Brain microvascular endothelial cell (primary cell): ENCODE measurements around the gene IGSF9B.
A peak's percentile ranks its signal among the peaks of the same experiment; 100 is the strongest.

Experiments used
- DNase-seq: peaks from one replicate; pipeline ENCODE4 v3.0.0-alpha.2; 2020
- H3K27ac ChIP-seq: fragments of 250-450 bp; sonication (Bioruptor Pico); 2 replicates; pipeline ENCODE4 v1.5.1; 2020; ENCODE audit warnings: mild to moderate bottlenecking, moderate library complexity
- H3K27me3 ChIP-seq: fragments of 250-450 bp; sonication (Bioruptor Pico); replicated peaks from 2 replicates; pipeline ENCODE4 v1.5.1; 2020; ENCODE audit warnings: mild to moderate bottlenecking
- H3K36me3 ChIP-seq: fragments of 250-450 bp; sonication (Bioruptor Pico); replicated peaks from 2 replicates; pipeline ENCODE4 v1.5.1; 2020; ENCODE audit warnings: mild to moderate bottlenecking
- H3K4me3 ChIP-seq: 2 replicates; pipeline ENCODE4 v1.5.1; 2011; ENCODE audit warnings: low read depth, mild to moderate bottlenecking, control low read depth, low read length, moderate library complexity
- CTCF ChIP-seq: IDR thresholded peaks from 2 replicates; pipeline ENCODE4 v1.5.1; 2011; ENCODE audit warnings: low read depth, mild to moderate bottlenecking, moderate library complexity, low read length, control low read depth, inconsistent platforms; ENCODE audit errors: missing control alignments
- in situ Hi-C: cut with HindIII; loops from 2 replicates; pipeline ENCODE4 v1.10.0; 2017; ENCODE audit warnings: low sequenced_read_pairs, low pct_ligation_motif_present

The IGSF9B gene

GRCh38 chr11:133927690-133928627 is 28.8 kb downstream of the IGSF9B start:
- no peaks in the 10 kb centered on the region for H3K27me3 ChIP-seq
- H3K36me3 ChIP-seq = no peaks in the 10 kb centered on the region
- peak; percentile 89 for TF ChIP-seq CTCF
- peak; percentile 45 for DNase-seq
- H3K27ac ChIP-seq = no peak overlapping the region
- no peak overlapping the region for H3K4me3 ChIP-seq
- in situ Hi-C loops = no loop called here

DNA sequence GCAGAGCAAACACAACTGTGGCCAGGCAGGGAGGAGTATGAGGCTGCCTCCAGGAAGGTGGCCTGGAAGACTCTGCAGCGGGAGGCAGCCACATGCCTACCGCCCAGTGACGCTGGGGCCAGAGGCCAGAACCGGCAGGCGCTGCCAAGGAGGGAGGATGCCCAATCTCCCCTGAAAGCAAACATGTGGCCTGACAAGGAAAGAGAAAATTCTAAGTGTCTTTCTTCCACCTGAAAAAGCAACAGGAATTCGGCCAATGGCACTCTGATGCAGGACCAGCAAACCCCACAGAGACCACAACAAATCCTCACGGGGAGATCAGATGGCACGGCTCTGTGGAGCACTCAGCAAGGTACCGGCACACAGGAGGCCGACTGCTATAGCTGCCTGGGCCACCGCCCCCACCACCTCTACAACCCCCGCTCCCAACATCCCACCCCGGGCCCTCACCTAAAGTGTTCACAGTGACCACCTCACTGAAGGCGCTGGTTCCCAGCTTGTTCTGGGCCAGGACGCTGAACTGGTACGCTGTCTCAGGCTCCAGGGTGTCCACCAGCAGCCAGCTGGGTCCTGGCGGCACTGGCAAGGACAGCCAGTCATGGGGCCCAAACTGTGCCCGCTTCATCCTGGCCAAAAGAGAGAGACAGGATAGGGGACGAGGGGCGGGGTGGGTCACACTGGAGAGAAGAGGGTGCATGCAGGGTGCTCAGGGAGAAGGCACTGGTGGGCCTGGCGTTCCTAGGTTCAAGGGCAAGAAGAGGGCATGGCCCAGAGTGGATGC is 30.1 kb downstream of the IGSF9B start:
- Histone ChIP-seq H3K27ac (no peak overlapping the region), H3K27me3 (no peaks in the 10 kb centered on the region), H3K36me3 (no peaks in the 10 kb centered on the region), H3K4me3 (no peak overlapping the region)
- TF ChIP-seq CTCF = no peak
- no peak for DNase-seq
- in situ Hi-C loops = no loop called here

DNA sequence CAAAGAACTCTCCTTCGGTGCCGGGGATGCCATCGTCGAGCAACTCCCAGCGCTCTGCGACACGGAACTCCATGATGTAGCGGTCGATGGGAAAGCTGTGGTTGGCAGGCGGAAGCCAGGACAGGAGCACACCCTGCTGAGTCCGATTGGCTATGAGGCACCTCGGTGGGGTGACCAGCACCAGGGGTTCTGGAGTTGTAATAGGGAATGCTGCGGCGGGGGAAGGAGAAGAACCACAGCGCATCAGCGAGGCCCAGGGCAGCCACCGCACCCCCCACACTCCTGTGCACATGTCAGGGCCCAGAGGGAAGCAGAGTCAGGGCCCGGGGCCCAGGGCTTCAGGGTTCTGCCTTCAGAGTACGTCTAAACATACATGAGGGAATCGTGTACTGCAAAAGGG is 31.0 kb downstream of the IGSF9B start:
- no peaks in the 10 kb centered on the region for H3K27me3 ChIP-seq
- no peak overlapping the region for H3K27ac ChIP-seq
- TF ChIP-seq CTCF = no peak
- H3K4me3 ChIP-seq = no peak overlapping the region
- in situ Hi-C loops = no loop called here
- no peaks in the 10 kb centered on the region for H3K36me3 ChIP-seq
- no peak for DNase-seq

GRCh38 chr11:133924661-133925060 is 32.1 kb downstream of the IGSF9B start:
- H3K27ac ChIP-seq = no peak overlapping the region
- in situ Hi-C loops = no loop called here
- no peak for TF ChIP-seq CTCF
- no peaks in the 10 kb centered on the region for H3K36me3 ChIP-seq
- H3K4me3 ChIP-seq = no peak overlapping the region
- H3K27me3 ChIP-seq = no peaks in the 10 kb centered on the region
- no peak for DNase-seq

DNA sequence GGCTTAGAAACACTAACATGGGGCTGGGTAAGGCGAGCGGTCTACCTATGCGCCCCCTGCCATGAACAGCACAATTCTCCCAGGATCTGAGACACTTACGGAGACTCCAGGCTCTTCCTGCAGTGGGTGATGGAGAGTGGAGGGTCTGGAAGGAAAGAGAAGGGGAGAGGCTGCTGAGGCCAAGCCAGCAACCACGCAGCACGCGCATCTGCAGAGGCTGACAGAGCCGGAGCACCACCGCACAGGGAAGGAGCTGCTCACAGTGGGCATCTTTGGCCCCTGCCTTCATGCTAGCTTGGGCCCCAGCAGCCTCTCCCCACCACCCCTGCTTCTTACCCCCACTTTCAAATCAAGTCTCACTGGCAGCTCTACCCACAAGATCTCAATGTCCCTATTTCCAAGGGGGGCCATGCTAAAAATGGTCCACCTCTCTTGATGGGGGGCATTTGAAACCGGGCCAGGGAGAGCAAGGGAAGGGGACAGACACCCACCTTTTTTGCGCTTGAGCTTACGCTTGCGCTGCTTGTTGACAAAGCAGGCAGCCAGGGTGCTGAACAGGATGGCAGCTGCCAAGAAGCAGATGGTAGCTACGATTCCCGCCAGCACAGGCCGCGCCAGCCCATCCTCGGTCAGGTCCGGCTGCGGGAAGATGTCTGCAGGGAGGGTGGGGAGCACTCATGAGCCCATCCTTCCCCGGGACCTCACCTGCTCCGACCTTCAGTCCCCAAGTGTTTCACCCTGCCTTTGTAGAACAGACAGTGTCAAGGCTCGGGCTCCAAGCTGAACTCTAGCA is 34.5 kb downstream of the IGSF9B start:
- Histone ChIP-seq H3K36me3 (no peaks in the 10 kb centered on the region), H3K27ac (no peak overlapping the region), H3K27me3 (peaks cover 6% of the 10 kb centered on the region), H3K4me3 (no peak overlapping the region)
- TF ChIP-seq CTCF = no peak
- in situ Hi-C loops = no loop called here
- no peak for DNase-seq
